Daoy (cell line): ENCODE measurements around the gene MSGN1. TPM values are rescaled to one million over a fixed set of nuclear protein-coding genes. Genes with fewer than 3 reads are reported as not detected.

Source experiments
- DNase-seq: peaks from one replicate; pipeline ENCODE4 v3.0.0-alpha.2; 2015; ENCODE audit warnings: low read depth
- total RNA-seq: library from RNA; depleted of rRNA; stranded (reverse); fragments of >200 nt; shearing (Covaris generic); gene quantifications from 2 replicates; pipeline ENCODE4 v1.2.3, GENCODE V29; 2014; rRNA removed

The MSGN1 gene
- total RNA-seq, 1 experiment from 2014 or later, result not detected

- no peak for DNase-seq
These were observed 31.0 kb downstream of the MSGN1 start for GRCh38 chr2:17847236-17847635.

- DNase-seq, result no peak
These were observed 33.0 kb downstream of the MSGN1 start for GRCh38 chr2:17849275-17849674.

GRCh38 chr2:17850151-17850550 is 33.9 kb downstream of the MSGN1 start:
- DNase-seq, result no peak

GRCh38 chr2:17851731-17852585 is 35.7 kb downstream of the MSGN1 start:
- peak; percentile 54 for DNase-seq

DNA sequence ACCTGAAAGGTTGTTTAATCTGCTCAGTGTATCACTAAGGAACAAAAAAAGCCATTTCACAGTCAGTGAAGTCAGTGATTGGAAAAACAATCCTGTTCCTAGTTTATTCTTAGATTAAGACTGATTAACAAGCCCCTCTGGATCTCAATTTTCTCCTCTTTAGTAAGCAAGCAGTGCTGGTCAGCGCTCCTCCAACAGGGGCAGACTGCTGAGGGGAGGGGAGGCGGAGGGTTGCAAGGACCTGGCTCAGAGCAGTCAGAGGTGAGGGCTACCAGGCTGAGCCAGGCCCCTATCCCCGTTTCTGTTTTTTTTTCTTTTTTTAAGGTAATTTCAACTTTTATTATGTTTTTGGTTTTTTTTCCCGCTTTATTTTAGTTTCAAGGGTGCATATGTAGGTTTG is 37.5 kb downstream of the MSGN1 start:
- no peak for DNase-seq

DNA sequence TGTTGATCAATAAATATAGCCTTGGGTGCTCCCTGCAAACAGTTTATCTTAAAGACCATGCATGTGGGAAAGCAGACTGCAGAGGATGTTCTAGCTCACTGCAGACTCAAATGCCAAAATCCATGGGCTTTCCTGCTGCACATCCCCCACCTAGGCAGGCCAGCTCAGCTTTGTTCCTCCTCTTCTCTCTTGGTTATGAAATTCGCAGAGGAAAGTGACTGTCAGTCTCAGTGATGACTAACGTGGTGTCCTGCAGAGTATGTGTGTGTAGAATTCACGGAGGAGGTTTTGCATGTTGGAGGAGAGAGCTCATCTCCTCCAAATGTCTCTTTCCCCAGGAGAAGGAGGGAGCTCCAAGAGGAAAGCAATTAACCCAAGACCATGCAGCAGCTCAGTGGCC is 40.8 kb downstream of the MSGN1 start:
- peak; percentile 13 for DNase-seq

GRCh38 chr2:17858064-17858463 is 41.8 kb downstream of the MSGN1 start:
- DNase-seq, result no peak

DNA sequence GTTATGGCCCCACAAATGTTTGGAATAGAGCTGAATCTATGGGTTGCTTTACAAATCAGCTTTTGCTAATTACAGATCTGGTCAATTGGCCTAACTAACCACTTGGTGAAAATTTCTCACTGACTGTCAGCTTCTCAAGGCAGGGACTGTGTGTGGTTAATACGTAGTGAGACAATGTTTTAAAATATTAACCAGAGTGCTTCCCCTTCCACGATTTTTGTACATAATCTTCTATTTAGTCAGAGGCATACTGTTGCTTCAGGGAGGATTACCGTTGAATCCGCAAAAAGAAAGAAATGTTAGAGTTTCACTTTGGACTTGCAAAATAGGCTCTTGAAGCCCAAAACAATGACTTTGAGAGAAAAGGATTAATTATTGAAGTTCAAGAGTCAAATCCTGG is 47.3 kb downstream of the MSGN1 start:
- DNase-seq, result no peak

DNA sequence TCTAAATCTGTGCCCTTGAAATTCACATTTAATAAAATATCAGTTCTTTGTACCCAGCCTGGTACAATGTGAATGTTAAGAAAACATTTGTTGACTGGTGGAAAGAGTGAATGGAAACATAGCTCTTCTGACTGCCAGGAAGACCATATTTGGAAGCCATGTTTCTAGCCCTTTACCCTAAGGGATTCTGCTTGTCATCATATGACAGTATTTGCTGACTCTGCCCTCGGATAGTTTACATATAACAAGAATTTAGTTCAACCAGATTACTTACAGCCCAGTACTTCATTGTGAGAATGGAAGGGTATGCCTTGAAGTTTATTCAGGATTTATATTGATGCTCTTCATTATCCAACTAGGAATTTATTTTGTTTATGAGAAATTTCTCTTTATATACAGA is 48.4 kb downstream of the MSGN1 start:
- DNase-seq, result no peak

DNA sequence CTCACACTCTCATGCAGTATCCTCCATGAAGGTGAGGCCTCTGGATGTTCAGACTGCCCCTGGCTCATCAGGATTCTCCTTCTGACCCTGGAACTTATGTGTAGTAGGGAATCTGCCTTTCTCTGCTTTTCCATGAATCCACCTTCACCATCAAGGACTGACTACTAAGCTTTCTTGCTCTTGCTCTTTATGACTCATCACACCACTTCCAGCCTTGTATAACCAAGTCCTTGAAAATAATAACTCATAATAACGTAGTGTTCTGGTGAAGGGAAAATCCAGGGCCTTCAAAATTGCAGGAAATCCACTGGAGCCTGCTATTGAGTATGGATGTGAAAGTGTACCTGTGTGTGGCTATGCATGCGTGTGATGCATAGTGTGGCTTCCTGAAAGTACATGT is 50.9 kb downstream of the MSGN1 start:
- no peak for DNase-seq

Other genes starting within 250 kb of the MSGN1 start
- gene SMC6, start 62.6 kb upstream of the MSGN1 start, total RNA-seq, result 36.5 and 46.7 TPM in 2 replicates
- 12.4 and 33.0 TPM in 2 replicates for gene GEN1, start 62.3 kb upstream of the MSGN1 start, total RNA-seq
- gene KCNS3, start 62.2 kb downstream of the MSGN1 start, total RNA-seq, result 6.2 and 9.7 TPM in 2 replicates